ENCODE results near the gene KANSL1. TPM values are rescaled to one million over a fixed set of nuclear protein-coding genes. Genes with fewer than 3 reads are reported as not detected.

The KANSL1 gene
- total RNA-seq, 1 donor, result 63.2 TPM

DNA sequence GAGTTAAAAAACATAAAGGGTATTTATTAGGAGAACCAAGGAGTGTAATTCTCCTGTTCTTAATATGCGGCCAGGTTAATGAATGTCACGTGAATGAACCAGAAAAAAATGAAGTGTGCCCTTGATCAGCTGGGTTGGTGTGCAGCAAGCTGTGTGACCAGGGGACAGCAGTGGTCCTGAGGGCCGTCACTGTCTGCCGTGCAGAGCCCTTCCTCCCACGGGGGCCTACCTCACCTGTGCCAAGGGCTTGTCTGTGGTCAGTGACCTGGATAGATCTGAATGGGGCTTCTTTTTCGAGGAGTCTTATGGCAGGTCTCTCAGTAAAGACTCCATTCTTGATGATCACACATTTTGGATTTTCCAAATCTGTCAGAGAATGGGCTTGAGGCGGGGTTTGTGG, 211.9 kb downstream of the KANSL1 start:
- TF ChIP-seq, protein P1, sequence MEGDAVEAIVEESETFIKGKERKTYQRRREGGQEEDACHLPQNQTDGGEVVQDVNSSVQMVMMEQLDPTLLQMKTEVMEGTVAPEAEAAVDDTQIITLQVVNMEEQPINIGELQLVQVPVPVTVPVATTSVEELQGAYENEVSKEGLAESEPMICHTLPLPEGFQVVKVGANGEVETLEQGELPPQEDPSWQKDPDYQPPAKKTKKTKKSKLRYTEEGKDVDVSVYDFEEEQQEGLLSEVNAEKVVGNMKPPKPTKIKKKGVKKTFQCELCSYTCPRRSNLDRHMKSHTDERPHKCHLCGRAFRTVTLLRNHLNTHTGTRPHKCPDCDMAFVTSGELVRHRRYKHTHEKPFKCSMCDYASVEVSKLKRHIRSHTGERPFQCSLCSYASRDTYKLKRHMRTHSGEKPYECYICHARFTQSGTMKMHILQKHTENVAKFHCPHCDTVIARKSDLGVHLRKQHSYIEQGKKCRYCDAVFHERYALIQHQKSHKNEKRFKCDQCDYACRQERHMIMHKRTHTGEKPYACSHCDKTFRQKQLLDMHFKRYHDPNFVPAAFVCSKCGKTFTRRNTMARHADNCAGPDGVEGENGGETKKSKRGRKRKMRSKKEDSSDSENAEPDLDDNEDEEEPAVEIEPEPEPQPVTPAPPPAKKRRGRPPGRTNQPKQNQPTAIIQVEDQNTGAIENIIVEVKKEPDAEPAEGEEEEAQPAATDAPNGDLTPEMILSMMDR (IDR thresholded peaks at IDR 0.05; ENCODE audit: insufficient read depth, low read length), result no peak
- no peak for DNase-seq (ENCODE audit: low read depth)
- H3K4me3 ChIP-seq (ENCODE audit: low read depth, low read length), result no peak overlapping the region

DNA sequence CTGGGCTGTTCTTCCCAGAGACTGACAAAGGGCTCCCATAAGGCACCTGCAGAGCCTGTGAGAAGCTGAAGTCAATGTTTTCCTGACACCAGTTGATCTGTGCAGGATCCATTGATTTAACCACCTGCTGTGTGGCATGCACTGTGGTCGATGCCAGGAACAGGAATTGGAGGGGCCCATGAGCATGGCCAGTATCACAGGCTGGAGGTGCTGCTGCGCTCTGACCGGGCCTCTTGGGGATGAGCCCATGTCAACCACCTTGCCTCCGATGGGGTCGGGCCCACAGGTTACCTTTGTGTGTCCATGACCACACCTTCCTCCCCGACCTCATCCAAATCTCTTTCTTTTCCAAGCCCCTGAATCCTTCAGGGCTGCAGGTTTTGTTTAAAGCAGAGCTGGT, 212.4 kb downstream of the KANSL1 start:
- H3K4me3 ChIP-seq (ENCODE audit: low read depth, low read length), result no peak overlapping the region
- TF ChIP-seq, protein P1 (IDR thresholded peaks at IDR 0.05; ENCODE audit: insufficient read depth, low read length), result no peak
- no peak for DNase-seq (ENCODE audit: low read depth)

Small RNAs within 50 kb of the gene (small RNA-seq; reads per million reads assigned to genes)
- not detected for gene RF00019

Other genes starting within 250 kb of the KANSL1 start
- gene STH, start 194.2 kb downstream of the KANSL1 start, total RNA-seq (ENCODE audit: low replicate concordance), result not detected in 2 replicates
- 1.4 and 2.3 TPM in 2 replicates for gene LRRC37A, start 101.7 kb upstream of the KANSL1 start, total RNA-seq (ENCODE audit: low replicate concordance)
- gene ARL17B, start 168.3 kb upstream of the KANSL1 start, total RNA-seq (ENCODE audit: low replicate concordance), result 7.4 and 11.6 TPM in 2 replicates

All from fibroblast of the aortic adventitia (primary cell).